ENCODE data around the gene FBN2. TPM values are rescaled to one million over a fixed set of nuclear protein-coding genes. Genes with fewer than 3 reads are reported as not detected.

Gene FBN2
- total RNA-seq, 1 experiment from 2014 or later = 4.7 TPM

DNA sequence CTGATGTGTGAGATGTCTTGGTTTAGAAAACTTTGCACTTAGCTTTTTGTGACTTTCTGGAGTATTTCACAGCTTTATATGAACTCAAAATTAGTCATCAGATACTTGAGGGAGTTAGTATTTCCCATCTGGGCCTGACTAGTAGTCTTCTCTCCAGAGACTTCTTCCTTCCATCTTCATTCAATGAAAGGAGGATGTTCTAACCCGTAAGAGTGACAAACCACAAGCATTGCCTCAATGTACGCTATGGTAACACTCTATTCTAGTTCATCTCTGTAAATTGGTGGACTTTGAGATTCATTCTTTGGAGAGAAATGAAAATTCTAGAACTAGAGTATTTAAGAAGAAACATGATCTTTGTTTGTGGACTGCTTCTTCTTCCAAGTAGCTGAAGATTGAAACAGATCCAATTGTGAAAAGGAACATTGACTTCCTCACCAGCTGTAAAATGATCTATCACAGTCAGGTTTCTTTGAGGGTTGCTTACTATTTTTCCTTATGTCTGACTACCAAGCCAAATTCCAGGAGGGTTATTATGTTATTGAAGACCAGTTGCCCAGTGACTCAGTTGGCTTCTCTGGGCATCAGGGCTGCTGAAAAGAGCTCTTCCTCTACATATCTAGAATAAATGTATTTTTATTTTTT, 296.9 kb downstream of the FBN2 start:
- DNase-seq (ENCODE audit: low spot score) = no peak
- in situ Hi-C loops (cut with HindIII; ENCODE audit: low sequenced_read_pairs) = no loop called here

DNA sequence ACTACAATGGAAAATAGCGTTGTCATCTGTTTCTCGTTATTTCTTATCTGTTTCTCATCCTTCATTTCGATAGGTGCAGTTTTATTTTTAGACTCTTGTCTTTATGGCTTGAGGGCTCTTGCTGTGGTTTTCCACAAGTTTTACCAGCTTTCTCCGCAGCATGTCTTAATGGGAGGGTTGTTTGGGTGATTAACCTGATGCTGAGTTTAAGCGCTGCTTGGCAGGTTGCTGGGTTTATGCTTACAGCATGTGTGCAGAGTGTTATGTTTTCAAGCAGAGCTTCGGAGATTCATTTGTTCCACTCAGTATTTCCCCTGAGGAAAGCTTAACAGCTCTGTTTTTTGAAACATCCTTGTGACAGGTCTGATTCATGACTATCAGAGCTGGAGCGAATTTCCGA, 300.5 kb downstream of the FBN2 start:
- in situ Hi-C loops (cut with HindIII; ENCODE audit: low sequenced_read_pairs) = no loop called here
- no peak for DNase-seq (ENCODE audit: low spot score)

DNA sequence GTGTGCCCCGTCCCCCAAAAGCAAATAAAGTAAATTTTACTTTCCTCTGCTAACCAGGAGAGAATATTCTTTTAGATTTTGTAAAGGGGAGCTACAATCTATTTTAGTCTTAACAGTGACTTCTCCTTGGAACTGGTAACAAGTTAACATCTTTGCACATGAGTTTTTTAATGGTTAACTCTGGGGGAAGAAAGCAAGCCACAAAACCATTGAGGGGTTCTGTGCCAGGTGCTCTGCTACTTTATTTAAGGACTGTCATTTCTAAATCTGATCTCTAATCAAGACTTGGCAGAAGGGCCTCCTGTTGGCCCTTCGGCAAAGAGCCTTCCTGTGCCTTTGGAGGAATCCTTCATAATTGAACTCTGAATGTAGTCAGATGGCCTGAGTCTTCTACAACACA, 301.0 kb downstream of the FBN2 start:
- DNase-seq (ENCODE audit: low spot score) = no peak
- in situ Hi-C loops (cut with HindIII; ENCODE audit: low sequenced_read_pairs) = no loop called here

DNA sequence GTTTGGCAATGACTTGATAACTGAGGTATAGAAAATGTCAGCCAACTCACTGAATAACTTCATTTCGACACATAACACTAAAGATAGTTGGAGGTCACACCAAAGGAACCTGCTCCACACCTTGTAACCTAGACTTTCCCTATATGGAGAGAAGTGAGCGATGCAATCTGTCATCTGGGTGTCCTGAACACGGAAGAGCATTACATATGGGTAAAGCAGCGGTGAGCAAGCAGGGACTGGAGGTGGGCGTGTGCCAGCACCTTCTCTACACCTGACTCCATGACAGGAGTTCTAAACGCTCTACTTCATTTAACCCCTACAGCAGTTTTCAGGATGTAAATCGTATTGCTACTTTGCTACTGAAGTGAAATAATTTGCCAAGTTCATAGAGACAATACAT, 301.7 kb downstream of the FBN2 start:
- in situ Hi-C loops (cut with HindIII; ENCODE audit: low sequenced_read_pairs) = no loop called here
- DNase-seq (ENCODE audit: low spot score) = no peak

DNA sequence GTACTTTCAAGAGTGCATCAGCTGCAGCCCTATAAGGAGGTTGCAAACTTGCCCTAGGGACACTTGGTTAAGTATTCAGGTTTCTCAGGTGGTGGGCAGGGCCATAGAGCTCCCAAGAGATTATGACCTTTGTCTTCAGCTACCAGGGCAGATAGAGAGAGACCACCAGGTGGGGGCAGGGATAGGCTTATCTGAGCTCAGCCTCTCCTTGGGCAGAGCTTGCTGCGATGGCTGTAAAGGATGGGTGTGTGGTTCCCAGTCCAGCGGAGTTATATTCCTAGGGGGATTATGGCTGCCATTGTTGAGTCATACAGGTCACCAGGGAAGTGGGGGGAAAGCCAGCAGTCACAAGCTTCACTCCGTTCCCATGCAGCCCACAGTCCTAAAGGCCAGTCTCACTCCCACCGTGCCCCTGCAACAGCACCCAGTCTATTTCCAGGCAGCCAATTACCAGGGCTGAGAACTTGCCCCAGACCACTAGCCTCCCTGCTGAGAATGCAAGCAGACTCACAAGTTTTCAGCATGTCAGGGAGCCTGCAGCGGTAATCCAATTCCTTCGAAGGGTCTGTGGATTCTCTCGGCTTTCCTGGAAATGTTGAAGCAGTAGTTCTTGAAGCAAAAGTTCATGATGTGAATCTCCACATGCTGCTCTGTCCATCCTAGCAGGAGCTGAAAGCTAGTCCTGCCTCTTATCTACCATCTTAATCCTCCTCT, 303.0 kb downstream of the FBN2 start:
- in situ Hi-C loops (cut with HindIII; ENCODE audit: low sequenced_read_pairs) = no loop called here
- no peak for DNase-seq (ENCODE audit: low spot score)

DNA sequence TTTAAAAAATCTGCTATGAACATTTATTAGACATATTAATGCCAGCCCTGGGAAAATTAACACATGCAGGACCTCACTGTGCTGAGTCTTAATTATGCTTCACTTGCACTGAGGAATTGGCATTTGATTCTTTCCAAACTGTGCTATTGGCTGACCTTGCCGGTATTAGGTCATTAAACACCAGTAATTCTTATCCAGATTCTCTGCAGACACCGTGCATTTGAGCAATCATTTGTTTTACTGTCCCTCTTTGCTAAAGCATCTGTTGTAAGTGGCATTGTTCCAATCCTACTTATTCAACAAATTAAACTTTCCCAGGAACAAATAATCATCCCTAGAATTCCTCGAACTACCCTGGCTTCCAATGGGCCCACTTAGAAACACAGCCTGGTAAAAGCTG, 309.5 kb downstream of the FBN2 start:
- DNase-seq (ENCODE audit: low spot score) = no peak
- in situ Hi-C loops (cut with HindIII; ENCODE audit: low sequenced_read_pairs) = no loop called here

DNA sequence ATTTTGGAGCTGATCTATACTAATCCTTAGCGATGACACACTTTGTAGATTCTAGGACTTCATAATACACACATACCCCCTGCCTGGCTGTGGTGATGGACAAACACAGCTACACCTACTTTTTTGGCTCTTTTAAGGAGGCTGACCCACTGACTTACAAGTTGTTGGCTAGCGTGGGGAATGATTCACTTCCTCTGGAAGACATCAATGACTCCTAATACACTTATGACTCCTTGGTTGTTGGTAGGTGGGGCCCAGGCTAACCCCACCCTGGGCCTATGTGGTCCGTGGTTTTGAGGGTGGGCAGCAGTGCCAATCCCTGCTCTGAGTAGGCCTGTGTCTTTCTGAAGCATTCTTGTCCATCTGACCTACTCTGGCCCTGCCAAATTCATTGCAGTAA, 310.0 kb downstream of the FBN2 start:
- in situ Hi-C loops (cut with HindIII; ENCODE audit: low sequenced_read_pairs) = no loop called here
- DNase-seq (ENCODE audit: low spot score) = no peak

DNA sequence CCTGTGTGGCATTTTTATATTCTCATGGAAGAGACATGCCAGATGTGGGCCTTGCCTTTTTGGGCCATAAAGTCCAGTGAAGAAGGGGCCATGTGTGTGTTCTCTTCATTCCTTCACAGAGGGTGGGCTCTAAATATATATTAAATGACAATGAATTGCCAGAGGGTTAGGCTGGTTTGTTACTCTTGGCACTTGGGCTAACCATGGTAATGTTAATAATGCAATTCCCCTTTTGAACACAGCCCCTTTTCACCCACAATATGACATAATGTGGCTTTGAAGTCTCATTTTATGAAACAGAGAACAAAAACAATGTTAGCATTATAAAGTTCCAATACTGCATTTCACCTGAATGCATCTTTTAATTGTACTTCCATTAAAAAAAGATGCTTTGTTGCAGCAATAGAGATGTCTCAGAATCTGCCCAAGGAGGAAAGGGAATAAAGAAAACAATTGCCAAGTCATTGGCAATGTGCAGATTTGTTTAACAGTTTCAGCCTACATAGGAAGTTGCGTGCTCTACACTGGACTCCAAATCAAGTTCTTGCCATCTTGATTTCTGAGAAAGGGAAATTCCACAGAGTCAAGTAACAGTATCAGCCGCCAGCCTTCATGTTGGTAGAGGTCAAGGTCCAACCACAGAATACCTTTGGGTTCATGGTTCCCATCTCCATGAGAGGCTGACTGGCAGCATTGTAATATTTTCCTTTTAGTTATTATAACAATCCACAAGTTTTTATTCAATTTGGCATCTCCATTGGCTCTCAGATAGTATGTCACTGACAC, 312.6 kb downstream of the FBN2 start:
- in situ Hi-C loops (cut with HindIII; ENCODE audit: low sequenced_read_pairs) = no loop called here
- DNase-seq (ENCODE audit: low spot score) = no peak

DNA sequence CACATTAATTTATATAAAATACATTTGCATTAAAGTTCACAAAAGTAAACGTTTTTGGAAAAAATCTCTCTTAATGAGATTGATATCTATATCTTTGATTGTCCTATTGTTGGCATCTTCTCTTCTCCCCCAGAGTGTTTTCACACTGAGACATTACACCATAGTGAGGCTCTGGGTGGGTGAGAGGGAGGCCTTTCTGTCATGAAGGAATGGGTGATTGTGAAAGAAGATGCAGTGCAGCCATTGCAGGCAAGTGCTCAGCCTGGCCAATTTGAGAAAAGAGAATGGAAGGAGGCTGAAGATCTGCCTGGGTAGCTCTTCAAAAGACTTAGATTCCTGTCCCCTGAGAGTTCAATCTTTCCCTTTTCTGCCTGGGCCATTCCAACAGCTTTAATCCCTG, 313.7 kb downstream of the FBN2 start:
- in situ Hi-C loops (cut with HindIII; ENCODE audit: low sequenced_read_pairs) = no loop called here

DNA sequence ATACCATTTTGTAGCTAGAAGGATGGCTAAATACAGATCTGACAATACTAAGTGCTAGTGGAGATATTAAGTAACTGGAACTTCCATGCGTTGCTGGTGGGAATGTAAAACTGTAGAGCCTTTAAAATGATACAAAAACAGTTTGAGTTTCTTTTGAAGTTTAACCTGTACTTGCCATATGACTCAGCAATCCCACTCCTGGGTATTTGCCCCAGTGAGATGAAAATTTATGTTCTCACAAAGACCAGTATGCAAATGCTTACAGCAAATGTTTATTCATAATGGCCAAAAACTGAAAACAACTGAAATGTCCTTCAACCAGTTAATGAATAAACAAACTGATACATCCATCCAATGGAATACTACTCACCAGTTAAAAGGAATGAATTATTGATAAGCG, 317.2 kb downstream of the FBN2 start:
- DNase-seq (ENCODE audit: low spot score) = no peak
- in situ Hi-C loops (cut with HindIII; ENCODE audit: low sequenced_read_pairs) = no loop called here

More for the DNA sequence above, 313.7 kb downstream of the FBN2 start:
- DNase-seq (ENCODE audit: low spot score) = no peak

DNA sequence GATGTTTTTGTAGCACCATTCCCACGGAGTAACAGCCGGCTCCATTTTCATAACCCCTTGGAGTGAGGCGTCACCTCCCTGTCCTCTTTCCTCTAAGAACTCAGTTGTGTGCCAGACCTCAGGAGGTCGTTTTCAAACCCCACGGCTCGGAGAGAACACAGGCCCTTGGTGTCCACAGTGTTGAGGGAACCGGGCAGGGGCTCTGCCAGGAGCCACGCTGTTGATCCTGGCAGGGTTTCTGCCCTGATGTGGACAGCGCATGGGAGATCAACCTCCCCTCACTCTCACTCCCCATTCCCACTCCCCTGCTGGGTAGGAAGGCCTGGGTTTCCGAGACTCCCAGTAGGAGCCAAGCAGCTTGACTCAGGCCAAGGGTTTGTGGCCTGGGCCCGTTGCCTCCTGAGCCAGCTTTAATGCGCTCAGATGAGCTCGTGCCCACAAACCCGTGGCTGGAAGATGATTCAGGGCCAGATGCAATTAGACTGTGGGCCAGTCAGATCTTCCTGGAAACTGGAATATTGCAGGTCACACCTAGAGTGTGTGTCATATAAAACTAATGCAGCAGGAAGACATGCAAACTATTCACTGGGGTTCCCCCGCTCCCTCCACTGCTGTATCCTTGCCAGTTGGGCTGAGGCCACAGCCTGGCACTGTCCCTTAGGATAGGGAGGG, 321.0 kb downstream of the FBN2 start:
- peak; percentile 16 for DNase-seq (ENCODE audit: low spot score)
- in situ Hi-C loops (cut with HindIII; ENCODE audit: low sequenced_read_pairs) = no loop called here

DNA sequence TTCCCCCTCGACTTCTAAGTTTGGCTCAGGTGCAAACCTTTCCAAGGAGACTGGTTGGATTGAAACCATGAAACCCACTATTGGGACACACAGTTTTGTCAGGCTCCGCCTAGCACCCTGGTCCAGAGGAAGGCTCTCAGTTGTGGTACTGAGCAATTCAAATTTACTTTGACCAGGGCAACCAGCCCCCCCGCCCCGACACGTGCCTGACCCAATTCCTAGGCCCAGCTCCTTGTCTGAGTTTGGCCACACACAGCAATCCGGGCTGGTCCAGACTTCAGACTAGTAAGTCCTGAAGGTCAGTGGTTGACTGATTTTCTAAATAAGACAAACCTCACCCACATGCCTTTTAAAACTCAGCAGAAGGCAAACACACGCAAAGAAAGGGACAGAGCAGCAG, 321.8 kb downstream of the FBN2 start:
- DNase-seq (ENCODE audit: low spot score) = no peak
- in situ Hi-C loops (cut with HindIII; ENCODE audit: low sequenced_read_pairs) = no loop called here

DNA sequence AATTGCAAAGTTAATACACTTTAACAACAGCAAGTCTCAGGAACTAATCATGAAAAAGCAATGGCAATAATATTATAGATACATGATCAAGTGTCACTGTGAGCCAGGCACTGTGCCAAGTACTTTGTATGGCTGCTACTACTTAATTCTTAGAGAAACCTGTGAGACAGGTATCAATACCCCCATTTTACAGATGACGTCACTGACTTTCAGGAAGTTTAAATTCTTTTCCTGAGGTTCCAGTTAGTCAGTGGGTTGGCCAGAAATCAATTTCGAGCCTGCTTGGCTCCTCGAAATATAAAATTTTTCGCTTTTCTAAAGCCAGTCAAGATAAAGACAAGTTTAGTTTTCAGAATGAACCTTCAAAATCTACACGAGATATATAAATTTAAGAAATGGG, 324.2 kb downstream of the FBN2 start:
- in situ Hi-C loops (cut with HindIII; ENCODE audit: low sequenced_read_pairs) = no loop called here
- DNase-seq (ENCODE audit: low spot score) = no peak

DNA sequence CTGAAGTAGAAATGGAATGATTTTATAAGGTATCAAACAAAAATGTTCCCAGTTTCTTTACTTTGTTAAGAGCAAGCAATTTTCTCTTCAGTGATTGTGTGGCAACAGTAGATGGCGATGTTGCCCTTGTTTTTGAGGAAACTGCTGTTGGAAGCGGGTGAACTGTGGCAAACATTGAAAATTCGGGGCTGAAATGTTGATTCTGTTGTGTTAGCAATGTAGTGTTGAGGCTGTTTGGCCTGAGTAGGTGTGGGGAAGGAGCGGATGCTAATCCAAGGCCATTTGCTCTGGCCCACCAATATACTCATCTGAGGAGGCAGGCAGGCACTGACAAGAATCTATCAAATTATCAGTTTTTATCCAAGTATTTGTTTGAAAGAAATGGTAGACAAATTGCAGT, 324.7 kb downstream of the FBN2 start:
- peak; percentile 63 for DNase-seq (ENCODE audit: low spot score)
- in situ Hi-C loops (cut with HindIII; ENCODE audit: low sequenced_read_pairs) = no loop called here

DNA sequence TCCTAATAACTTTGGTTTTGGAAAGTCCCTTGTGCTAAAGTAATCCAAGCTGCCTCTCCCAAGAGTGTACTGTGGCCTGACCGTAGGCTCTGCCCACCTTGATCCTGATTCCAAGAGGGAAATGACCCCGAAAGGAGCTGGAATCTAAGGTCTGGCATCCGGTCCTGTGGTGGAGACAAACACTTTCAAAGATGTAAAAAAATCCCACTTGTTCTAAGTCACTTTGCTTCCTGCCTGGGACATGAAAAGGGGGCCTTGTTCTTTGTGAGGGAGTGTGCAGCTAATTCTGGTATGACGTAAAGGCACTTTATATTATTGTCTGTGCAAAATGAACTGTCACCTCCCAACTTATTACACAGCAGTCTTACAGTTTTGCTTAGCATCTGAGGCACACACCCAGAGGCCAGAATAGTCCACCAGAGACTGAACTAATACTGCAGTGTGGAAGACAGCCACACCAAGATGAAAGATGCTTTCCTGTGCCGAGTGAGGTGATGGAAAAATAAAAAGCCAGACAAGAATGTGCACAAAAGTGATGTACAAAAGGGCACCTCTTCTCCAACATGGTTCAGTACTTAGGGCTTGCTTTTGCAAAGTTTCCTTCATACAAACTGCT, 325.7 kb downstream of the FBN2 start:
- in situ Hi-C loops (cut with HindIII; ENCODE audit: low sequenced_read_pairs) = no loop called here
- no peak for DNase-seq (ENCODE audit: low spot score)

DNA sequence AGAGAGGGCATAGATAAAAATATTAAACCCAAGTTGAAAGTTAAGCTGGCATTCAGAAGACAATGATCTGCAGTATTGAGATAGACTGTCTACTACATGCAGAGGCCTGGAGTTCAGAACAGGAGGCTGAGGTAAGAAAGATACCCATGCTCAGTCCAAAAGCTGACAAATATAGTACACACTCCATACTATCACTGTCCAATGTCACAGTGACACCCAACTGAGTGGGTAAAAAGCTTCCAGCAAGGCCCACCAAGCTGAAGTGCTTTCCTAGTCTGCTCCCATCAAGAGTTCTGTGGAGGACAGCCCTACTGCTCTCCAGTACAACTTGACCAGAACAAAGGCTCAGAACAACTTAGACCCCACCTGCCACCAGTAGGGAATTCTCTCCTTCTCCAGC, 329.6 kb downstream of the FBN2 start:
- no peak for DNase-seq (ENCODE audit: low spot score)
- in situ Hi-C loops (cut with HindIII; ENCODE audit: low sequenced_read_pairs) = no loop called here
